ENCODE measurements around the gene LRRK2.
"Not testable (repeated sequence)": the region's sequence is repeated elsewhere in the genome, so short reads cannot be mapped to it uniquely, and the experiment has no call there.

Gene LRRK2

DNA sequence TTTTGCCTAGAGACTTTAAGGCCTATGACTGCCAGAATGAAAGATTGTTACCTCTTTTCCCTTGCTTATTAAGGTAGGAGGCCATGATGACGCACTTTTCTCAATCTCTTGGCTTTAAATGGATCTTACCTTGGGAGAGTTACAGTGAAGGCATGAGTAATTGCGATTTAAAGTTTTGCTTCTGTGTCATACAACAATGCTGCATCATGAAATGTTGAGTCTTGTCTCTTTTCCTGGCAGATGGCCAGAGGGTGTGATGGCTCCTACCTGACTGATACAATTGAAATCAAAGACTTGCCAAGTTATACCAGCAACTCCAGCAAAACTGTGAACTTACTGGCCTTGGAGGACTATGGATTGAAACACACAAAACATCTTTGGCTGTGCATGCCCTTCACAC is 17.2 kb upstream of the LRRK2 start:
- Histone ChIP-seq H2AFZ (ENCODE audit: low read depth, low read length) (no peak overlapping the region), H3K79me2 (ENCODE audit: insufficient read depth, low read length) (no peaks in the 10 kb centered on the region), H3K4me2 (ENCODE audit: insufficient read depth, low read length) (no peak overlapping the region), H3K4me1 (ENCODE audit: insufficient read depth, low read length) (no peaks in the 10 kb centered on the region), H3K27ac (ENCODE audit: low read length) (no peak overlapping the region), H3K4me3 (ENCODE audit: low read depth in 1 of 2, low read length in 2 of 2) (no peak overlapping the region), H3K27me3 (ENCODE audit: insufficient read depth, low read length, poor library complexity) (no peaks in the 10 kb centered on the region), H4K20me1 (ENCODE audit: insufficient read depth, low read length) (no peaks in the 10 kb centered on the region), H3K9me3 (ENCODE audit: insufficient read depth, low read length, severe bottlenecking) (peaks cover 3% of the 10 kb centered on the region), H3K36me3 (ENCODE audit: insufficient read depth, low read length) (no peaks in the 10 kb centered on the region), H3K9ac (ENCODE audit: low read depth, low read length) (no peak overlapping the region)
- ATAC-seq (ENCODE audit: insufficient read depth, low read depth) (no peak), DNase-seq (no peak)
- no peak for TF ChIP-seq EZH2 (IDR thresholded peaks at IDR 0.05; ENCODE audit: borderline replicate concordance, low read depth, low read length, severe bottlenecking)
- TF ChIP-seq, protein P1, sequence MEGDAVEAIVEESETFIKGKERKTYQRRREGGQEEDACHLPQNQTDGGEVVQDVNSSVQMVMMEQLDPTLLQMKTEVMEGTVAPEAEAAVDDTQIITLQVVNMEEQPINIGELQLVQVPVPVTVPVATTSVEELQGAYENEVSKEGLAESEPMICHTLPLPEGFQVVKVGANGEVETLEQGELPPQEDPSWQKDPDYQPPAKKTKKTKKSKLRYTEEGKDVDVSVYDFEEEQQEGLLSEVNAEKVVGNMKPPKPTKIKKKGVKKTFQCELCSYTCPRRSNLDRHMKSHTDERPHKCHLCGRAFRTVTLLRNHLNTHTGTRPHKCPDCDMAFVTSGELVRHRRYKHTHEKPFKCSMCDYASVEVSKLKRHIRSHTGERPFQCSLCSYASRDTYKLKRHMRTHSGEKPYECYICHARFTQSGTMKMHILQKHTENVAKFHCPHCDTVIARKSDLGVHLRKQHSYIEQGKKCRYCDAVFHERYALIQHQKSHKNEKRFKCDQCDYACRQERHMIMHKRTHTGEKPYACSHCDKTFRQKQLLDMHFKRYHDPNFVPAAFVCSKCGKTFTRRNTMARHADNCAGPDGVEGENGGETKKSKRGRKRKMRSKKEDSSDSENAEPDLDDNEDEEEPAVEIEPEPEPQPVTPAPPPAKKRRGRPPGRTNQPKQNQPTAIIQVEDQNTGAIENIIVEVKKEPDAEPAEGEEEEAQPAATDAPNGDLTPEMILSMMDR (IDR thresholded peaks at IDR 0.05; ENCODE audit: borderline replicate concordance, extremely low read depth, low read length, poor library complexity, severe bottlenecking), result no peak

DNA sequence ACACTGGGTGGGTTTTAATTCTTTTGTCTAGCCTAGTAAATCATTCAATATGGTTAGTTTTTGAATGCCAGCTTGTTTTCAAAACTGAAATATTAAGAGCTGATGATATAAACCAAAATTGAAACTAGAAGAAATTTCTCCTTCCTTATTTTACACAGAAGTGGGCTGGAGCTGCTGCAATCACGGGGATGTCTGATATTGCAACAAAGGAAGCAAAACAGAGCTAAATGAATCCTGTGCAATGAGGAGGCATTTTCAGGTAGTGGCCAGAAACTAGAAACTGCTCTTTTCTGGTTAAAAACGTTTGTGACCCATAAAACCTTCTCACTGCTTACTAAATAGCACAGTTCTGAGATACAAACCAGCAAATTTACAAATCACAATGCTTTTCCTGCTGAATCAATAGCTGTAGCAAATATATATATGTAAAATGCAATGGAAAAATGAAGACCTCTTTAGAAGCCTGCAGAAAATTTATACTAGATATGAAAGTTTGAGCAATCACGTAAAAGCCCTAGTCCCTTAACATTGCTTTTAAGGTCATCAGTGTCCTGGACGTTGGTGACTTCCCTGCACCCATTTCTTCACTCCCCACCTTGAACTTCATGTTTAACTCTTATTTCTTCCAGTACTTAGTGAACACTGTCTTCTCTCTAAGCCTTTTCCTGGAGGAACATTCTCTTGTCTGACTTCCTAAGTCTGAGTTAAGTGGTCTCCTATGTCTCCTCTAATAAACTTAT is 15.9 kb upstream of the LRRK2 start:
- Histone ChIP-seq H3K9ac (ENCODE audit: low read depth, low read length) (no peak overlapping the region), H3K4me2 (ENCODE audit: insufficient read depth, low read length) (no peak overlapping the region), H3K36me3 (ENCODE audit: insufficient read depth, low read length) (no peaks in the 10 kb centered on the region), H3K9me3 (ENCODE audit: insufficient read depth, low read length, severe bottlenecking) (peaks cover 3% of the 10 kb centered on the region), H3K4me1 (ENCODE audit: insufficient read depth, low read length) (no peaks in the 10 kb centered on the region), H4K20me1 (ENCODE audit: insufficient read depth, low read length) (no peaks in the 10 kb centered on the region), H3K4me3 (ENCODE audit: low read depth in 1 of 2, low read length in 2 of 2) (no peak overlapping the region), H3K27me3 (ENCODE audit: insufficient read depth, low read length, poor library complexity) (no peaks in the 10 kb centered on the region), H3K27ac (ENCODE audit: low read length) (no peak overlapping the region), H2AFZ (ENCODE audit: low read depth, low read length) (no peak overlapping the region), H3K79me2 (ENCODE audit: insufficient read depth, low read length) (no peaks in the 10 kb centered on the region)
- no peak for TF ChIP-seq EZH2 (IDR thresholded peaks at IDR 0.05; ENCODE audit: borderline replicate concordance, low read depth, low read length, severe bottlenecking)
- TF ChIP-seq, protein P1 (IDR thresholded peaks at IDR 0.05; ENCODE audit: borderline replicate concordance, extremely low read depth, low read length, poor library complexity, severe bottlenecking), result no peak
- DNase-seq, result no peak
- ATAC-seq (ENCODE audit: insufficient read depth, low read depth), result no peak

DNA sequence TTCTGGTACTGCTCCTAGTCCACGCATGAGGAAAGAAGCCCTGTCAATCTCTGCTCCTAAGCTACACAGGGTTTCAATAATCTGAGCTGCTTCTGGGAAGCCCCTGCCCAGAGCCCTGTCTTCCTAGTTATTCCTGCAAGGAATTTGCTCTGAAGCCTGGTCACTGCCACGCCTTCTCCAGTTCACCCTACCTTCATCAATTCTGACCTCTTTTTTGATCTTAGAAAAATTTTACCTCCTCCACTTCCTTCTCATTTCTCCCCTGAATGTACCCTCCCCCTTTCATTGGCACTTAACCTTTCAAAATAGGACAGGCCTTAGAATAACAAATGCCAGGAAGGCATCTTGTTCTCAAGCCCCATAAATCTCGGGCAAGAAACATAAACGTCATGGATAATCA is 14.9 kb upstream of the LRRK2 start:
- no peaks in the 10 kb centered on the region for H3K27me3 ChIP-seq (ENCODE audit: insufficient read depth, low read length, poor library complexity)
- H2AFZ ChIP-seq (ENCODE audit: low read depth, low read length), result no peak overlapping the region
- no peaks in the 10 kb centered on the region for H3K9me3 ChIP-seq (ENCODE audit: insufficient read depth, low read length, severe bottlenecking)
- no peaks in the 10 kb centered on the region for H4K20me1 ChIP-seq (ENCODE audit: insufficient read depth, low read length)
- ATAC-seq (ENCODE audit: insufficient read depth, low read depth) (no peak), DNase-seq (no peak)
- no peak overlapping the region for H3K9ac ChIP-seq (ENCODE audit: low read depth, low read length)
- no peak for TF ChIP-seq EZH2 (IDR thresholded peaks at IDR 0.05; ENCODE audit: borderline replicate concordance, low read depth, low read length, severe bottlenecking)
- TF ChIP-seq, protein P1 (IDR thresholded peaks at IDR 0.05; ENCODE audit: borderline replicate concordance, extremely low read depth, low read length, poor library complexity, severe bottlenecking), result no peak
- no peaks in the 10 kb centered on the region for H3K36me3 ChIP-seq (ENCODE audit: insufficient read depth, low read length)
- H3K79me2 ChIP-seq (ENCODE audit: insufficient read depth, low read length), result no peaks in the 10 kb centered on the region
- H3K27ac ChIP-seq (ENCODE audit: low read length), result no peak overlapping the region
- H3K4me2 ChIP-seq (ENCODE audit: insufficient read depth, low read length), result no peak overlapping the region
- H3K4me3 ChIP-seq (ENCODE audit: low read depth in 1 of 2, low read length in 2 of 2), result no peak overlapping the region
- no peaks in the 10 kb centered on the region for H3K4me1 ChIP-seq (ENCODE audit: insufficient read depth, low read length)

DNA sequence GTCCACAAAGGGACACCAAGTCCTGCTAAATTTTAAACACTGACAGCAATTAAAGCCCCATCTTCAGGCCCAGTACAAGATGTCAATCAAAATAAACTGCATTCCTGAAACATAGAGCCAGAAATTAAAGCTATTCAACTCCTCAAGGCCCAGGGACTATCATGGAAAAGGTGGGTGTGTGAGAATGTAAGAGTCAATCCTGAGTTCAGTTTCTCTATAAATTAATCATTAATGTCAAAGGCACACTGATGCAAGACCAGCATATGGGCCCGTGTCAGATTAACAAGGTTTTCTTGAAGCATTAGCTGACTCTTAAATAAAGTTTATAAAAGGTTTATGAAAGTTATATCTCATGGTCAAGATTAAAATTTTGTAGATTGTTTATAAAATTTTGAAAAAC is 13.6 kb upstream of the LRRK2 start:
- not testable (repeated sequence) for H3K9me3 ChIP-seq (ENCODE audit: insufficient read depth, low read length, severe bottlenecking); H3K36me3 ChIP-seq (ENCODE audit: insufficient read depth, low read length); H3K9ac ChIP-seq (ENCODE audit: low read depth, low read length); H3K4me1 ChIP-seq (ENCODE audit: insufficient read depth, low read length); H3K27me3 ChIP-seq (ENCODE audit: insufficient read depth, low read length, poor library complexity); H3K79me2 ChIP-seq (ENCODE audit: insufficient read depth, low read length); H3K4me3 ChIP-seq (ENCODE audit: low read depth in 1 of 2, low read length in 2 of 2); H4K20me1 ChIP-seq (ENCODE audit: insufficient read depth, low read length); H2AFZ ChIP-seq (ENCODE audit: low read depth, low read length); DNase-seq; H3K4me2 ChIP-seq (ENCODE audit: insufficient read depth, low read length); H3K27ac ChIP-seq (ENCODE audit: low read length); ATAC-seq (ENCODE audit: insufficient read depth, low read depth)
